ENCODE data around the gene RPS6KA2. TPM values are rescaled to one million over a fixed set of nuclear protein-coding genes. Genes with fewer than 3 reads are reported as not detected.

RPS6KA2 gene
- polyA plus RNA-seq, 1 donor (not counting 4 experiments of a cell fraction or from before 2014, with no cell fraction given): 8.2 TPM

DNA sequence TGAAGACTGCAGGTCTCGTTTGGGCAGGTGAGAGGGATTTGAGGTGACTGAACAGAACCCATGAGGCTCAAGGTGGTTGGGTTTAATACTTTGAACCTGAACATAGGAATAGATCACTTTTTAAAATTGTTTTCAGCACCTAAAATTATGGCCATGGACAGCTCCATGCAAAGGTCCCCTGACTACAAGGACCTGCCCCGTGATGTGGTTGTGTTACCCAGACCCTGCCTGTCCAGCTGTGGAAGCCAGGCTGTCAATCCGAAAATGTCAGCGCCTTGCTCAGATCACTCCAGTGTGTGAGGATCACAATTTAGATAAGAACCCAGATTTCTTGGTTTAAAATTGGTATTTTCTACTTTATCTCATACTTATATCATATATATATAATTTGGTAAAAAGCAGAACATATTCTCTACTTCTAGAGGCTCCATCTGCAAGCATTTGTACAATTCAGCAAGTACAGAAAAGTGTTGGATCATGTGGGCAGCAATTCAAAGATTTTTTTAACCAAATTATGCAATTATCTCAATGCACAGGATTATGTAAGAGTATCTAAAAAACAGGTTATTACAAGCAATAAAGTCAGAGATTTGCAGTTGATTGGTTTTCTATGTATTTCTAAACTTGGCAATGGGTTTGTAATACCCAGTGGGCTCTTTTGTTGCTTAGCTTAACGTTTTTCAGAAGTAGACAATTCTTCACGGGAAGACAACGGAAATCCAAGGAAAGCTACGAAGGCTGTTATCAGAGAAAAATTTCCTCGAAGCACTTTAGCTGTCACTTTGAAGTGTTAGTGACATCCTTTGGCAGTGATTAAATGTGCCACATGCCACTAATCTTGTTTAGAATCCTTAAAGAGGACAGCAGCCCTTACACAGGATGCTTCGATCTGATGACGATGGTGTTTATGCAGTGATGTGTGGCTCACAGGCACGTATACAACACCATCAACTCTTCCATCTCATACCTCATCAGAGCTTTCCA, 24.1 kb upstream of the RPS6KA2 start:
- Histone ChIP-seq H2AFZ (ENCODE audit: control insufficient read depth, low read length) (no peak overlapping the region), H3K9ac (ENCODE audit: control insufficient read depth, extremely low read depth, insufficient read depth, low read length) (no peak overlapping the region), H3K27me3 (ENCODE audit: control insufficient read depth, extremely low read depth, insufficient read depth, low read length) (peaks cover 14% of the 10 kb centered on the region), H4K20me1 (ENCODE audit: control insufficient read depth, extremely low read depth, insufficient read depth, low read length) (no peaks in the 10 kb centered on the region), H3K27ac (ENCODE audit: control insufficient read depth, insufficient read depth, low read length) (no peak overlapping the region), H3K9me1 (ENCODE audit: control insufficient read depth, extremely low read depth, insufficient read depth, low read length) (no peaks in the 10 kb centered on the region), H3K4me1 (ENCODE audit: control insufficient read depth, extremely low read depth, insufficient read depth, low read length) (no peaks in the 10 kb centered on the region), H3K79me2 (ENCODE audit: control insufficient read depth, insufficient read depth, low read length) (no peaks in the 10 kb centered on the region), H3K36me3 (ENCODE audit: control insufficient read depth in 2 of 2, extremely low read depth in 1 of 2, insufficient read depth in 2 of 2, low read length in 2 of 2) (no peaks in the 10 kb centered on the region), H3K4me2 (ENCODE audit: control insufficient read depth, extremely low read depth, insufficient read depth, low read depth, low read length) (no peak overlapping the region), H3K4me3 (ENCODE audit: control insufficient read depth in 2 of 3, extremely low read depth in 1 of 3, insufficient read depth in 2 of 3, low read depth in 1 of 3, low read length in 3 of 3) (no peak overlapping the region), H3K9me3 (ENCODE audit: control insufficient read depth, low read depth, low read length) (peaks cover 2% of the 10 kb centered on the region)
- TF ChIP-seq EZH2 (IDR thresholded peaks at IDR 0.05; ENCODE audit: low read length): no peak
- TF ChIP-seq, protein P1, sequence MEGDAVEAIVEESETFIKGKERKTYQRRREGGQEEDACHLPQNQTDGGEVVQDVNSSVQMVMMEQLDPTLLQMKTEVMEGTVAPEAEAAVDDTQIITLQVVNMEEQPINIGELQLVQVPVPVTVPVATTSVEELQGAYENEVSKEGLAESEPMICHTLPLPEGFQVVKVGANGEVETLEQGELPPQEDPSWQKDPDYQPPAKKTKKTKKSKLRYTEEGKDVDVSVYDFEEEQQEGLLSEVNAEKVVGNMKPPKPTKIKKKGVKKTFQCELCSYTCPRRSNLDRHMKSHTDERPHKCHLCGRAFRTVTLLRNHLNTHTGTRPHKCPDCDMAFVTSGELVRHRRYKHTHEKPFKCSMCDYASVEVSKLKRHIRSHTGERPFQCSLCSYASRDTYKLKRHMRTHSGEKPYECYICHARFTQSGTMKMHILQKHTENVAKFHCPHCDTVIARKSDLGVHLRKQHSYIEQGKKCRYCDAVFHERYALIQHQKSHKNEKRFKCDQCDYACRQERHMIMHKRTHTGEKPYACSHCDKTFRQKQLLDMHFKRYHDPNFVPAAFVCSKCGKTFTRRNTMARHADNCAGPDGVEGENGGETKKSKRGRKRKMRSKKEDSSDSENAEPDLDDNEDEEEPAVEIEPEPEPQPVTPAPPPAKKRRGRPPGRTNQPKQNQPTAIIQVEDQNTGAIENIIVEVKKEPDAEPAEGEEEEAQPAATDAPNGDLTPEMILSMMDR (optimal IDR thresholded peaks at IDR 0.05 in 1 of 3, IDR thresholded peaks at IDR 0.05 in 1 of 3, conservative IDR thresholded peaks at IDR 0.05 in 1 of 3; ENCODE audit: extremely low read depth in 1 of 3, insufficient read depth in 2 of 3, low read length in 3 of 3): no peak
- dilution Hi-C loops (cut with MboI; ENCODE audit: extremely low pct_ligation_motif_present, low sequenced_read_pairs): no loop called here
- DNase-seq (ENCODE audit: low read depth, low spot score) (no peak), FAIRE-seq (no peak)

DNA sequence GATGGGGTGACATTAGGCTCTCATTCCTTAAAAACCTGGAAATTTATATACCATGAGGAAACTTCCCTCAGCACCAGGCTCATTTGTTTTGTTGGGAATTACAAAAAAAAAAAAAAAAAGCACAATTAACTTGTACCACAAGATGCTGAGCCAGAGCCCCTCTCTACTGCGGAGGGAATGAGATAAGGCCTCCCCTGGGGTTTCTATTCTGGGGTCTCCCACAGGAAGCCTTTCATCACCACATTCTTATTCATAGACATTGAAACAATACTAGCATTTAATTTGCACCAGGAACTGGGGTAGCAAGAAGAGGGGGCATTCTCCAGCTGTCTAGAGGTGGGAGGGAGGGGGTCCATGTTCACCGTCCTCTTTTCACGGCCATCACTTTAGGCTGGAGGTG, 23.0 kb upstream of the RPS6KA2 start:
- Histone ChIP-seq H3K9me3 (ENCODE audit: control insufficient read depth, low read depth, low read length) (peaks cover 2% of the 10 kb centered on the region), H3K27ac (ENCODE audit: control insufficient read depth, insufficient read depth, low read length) (no peak overlapping the region), H3K4me2 (ENCODE audit: control insufficient read depth, extremely low read depth, insufficient read depth, low read depth, low read length) (no peak overlapping the region), H3K9me1 (ENCODE audit: control insufficient read depth, extremely low read depth, insufficient read depth, low read length) (no peaks in the 10 kb centered on the region), H3K79me2 (ENCODE audit: control insufficient read depth, insufficient read depth, low read length) (no peaks in the 10 kb centered on the region), H3K36me3 (ENCODE audit: control insufficient read depth in 2 of 2, extremely low read depth in 1 of 2, insufficient read depth in 2 of 2, low read length in 2 of 2) (no peaks in the 10 kb centered on the region), H4K20me1 (ENCODE audit: control insufficient read depth, extremely low read depth, insufficient read depth, low read length) (no peaks in the 10 kb centered on the region), H3K27me3 (ENCODE audit: control insufficient read depth, extremely low read depth, insufficient read depth, low read length) (peaks cover 9% of the 10 kb centered on the region), H3K4me3 (ENCODE audit: control insufficient read depth in 2 of 3, extremely low read depth in 1 of 3, insufficient read depth in 2 of 3, low read depth in 1 of 3, low read length in 3 of 3) (no peak overlapping the region), H3K9ac (ENCODE audit: control insufficient read depth, extremely low read depth, insufficient read depth, low read length) (no peak overlapping the region), H2AFZ (ENCODE audit: control insufficient read depth, low read length) (no peak overlapping the region), H3K4me1 (ENCODE audit: control insufficient read depth, extremely low read depth, insufficient read depth, low read length) (no peaks in the 10 kb centered on the region)
- TF ChIP-seq, protein P1 (optimal IDR thresholded peaks at IDR 0.05 in 1 of 3, IDR thresholded peaks at IDR 0.05 in 1 of 3, conservative IDR thresholded peaks at IDR 0.05 in 1 of 3; ENCODE audit: extremely low read depth in 1 of 3, insufficient read depth in 2 of 3, low read length in 3 of 3): no peak
- no peak for TF ChIP-seq EZH2 (IDR thresholded peaks at IDR 0.05; ENCODE audit: low read length)
- dilution Hi-C loops (cut with MboI; ENCODE audit: extremely low pct_ligation_motif_present, low sequenced_read_pairs): no loop called here
- DNase-seq (ENCODE audit: low read depth, low spot score) (no peak), FAIRE-seq (no peak)
